Measurements from ENCODE around the gene MDH1B. TPM values are rescaled to one million over a fixed set of nuclear protein-coding genes. Genes with fewer than 3 reads are reported as not detected.

MDH1B gene
- total RNA-seq, 1 experiment from 2014 or later = 2.7 TPM

GRCh38 chr2:206693399-206694137 is 71.6 kb downstream of the MDH1B start:
- CTCF ChIA-PET = no interaction called here
- peak; percentile 72 for TF ChIP-seq CTCF (conservative IDR thresholded peaks at IDR 0.05)
- TF ChIP-seq EZH2 (IDR thresholded peaks at IDR 0.05; ENCODE audit: low read depth) = no peak

GRCh38 chr2:206692971-206693370 is 72.2 kb downstream of the MDH1B start:
- TF ChIP-seq EZH2 (IDR thresholded peaks at IDR 0.05; ENCODE audit: low read depth) (no peak), CTCF (conservative IDR thresholded peaks at IDR 0.05) (no peak)
- Histone ChIP-seq H3K4me2 (no peak overlapping the region), H3K4me3 (no peak overlapping the region), H3K4me1 (replicated peaks; ENCODE audit: insufficient read depth) (no peaks in the 10 kb centered on the region), H2AFZ (no peak overlapping the region), H3K36me3 (ENCODE audit: low read depth) (no peaks in the 10 kb centered on the region), H4K20me1 (ENCODE audit: insufficient read depth) (no peaks in the 10 kb centered on the region), H3K9me3 (ENCODE audit: insufficient read depth, low read depth) (no peaks in the 10 kb centered on the region), H3K9me2 (ENCODE audit: insufficient read depth) (no peaks in the 10 kb centered on the region), H3F3A (ENCODE audit: insufficient read depth, low read depth) (no peaks in the 10 kb centered on the region), H3K27me3 (ENCODE audit: insufficient read depth, low read depth) (no peaks in the 10 kb centered on the region), H3K79me2 (ENCODE audit: low read depth) (no peaks in the 10 kb centered on the region), H3K27ac (no peak overlapping the region)
- intact Hi-C loops (cut with micrococcal nuclease; ENCODE audit: unreplicated experiment) = loop anchor here (1.0 to 10.0 kb wide), 4 partner anchors 74 to 1379 kb away; partner anchors contain the start of genes FASTKD2 and MDH1B
- no peak for DNase-seq
- CTCF ChIA-PET = no interaction called here
- BruUV-seq (replicated peaks) = no TSS peak
- POLR2A ChIA-PET (ENCODE audit: unreplicated experiment) = no interaction called here

More at GRCh38 chr2:206693399-206694137, 71.6 kb downstream of the MDH1B start:
- Histone ChIP-seq H3K9me2 (ENCODE audit: insufficient read depth) (no peaks in the 10 kb centered on the region), H3K4me3 (no peak overlapping the region), H3K27ac (no peak overlapping the region), H2AFZ (no peak overlapping the region), H3K36me3 (ENCODE audit: low read depth) (no peaks in the 10 kb centered on the region), H3K9me3 (ENCODE audit: insufficient read depth, low read depth) (no peaks in the 10 kb centered on the region), H3K4me1 (replicated peaks; ENCODE audit: insufficient read depth) (no peaks in the 10 kb centered on the region), H3K4me2 (no peak overlapping the region), H3F3A (ENCODE audit: insufficient read depth, low read depth) (no peaks in the 10 kb centered on the region), H3K27me3 (ENCODE audit: insufficient read depth, low read depth) (no peaks in the 10 kb centered on the region), H4K20me1 (ENCODE audit: insufficient read depth) (no peaks in the 10 kb centered on the region), H3K79me2 (ENCODE audit: low read depth) (no peaks in the 10 kb centered on the region)
- peak; percentile 14 to 36 for DNase-seq
- no TSS peak for BruUV-seq (replicated peaks)
- POLR2A ChIA-PET (ENCODE audit: unreplicated experiment) = no interaction called here
- intact Hi-C loops (cut with micrococcal nuclease; ENCODE audit: unreplicated experiment) = loop anchor here (1.0 to 10.0 kb wide), 4 partner anchors 74 to 1379 kb away; partner anchors contain the start of genes FASTKD2 and MDH1B

- no TSS peak for BruUV-seq (replicated peaks)
Measured at GRCh38 chr2:206688990-206689389, 76.1 kb downstream of the MDH1B start.

More at GRCh38 chr2:206688990-206689389, 76.1 kb downstream of the MDH1B start:
- no peaks in the 10 kb centered on the region for H3K4me1 ChIP-seq (replicated peaks; ENCODE audit: insufficient read depth)
- H3K9me2 ChIP-seq (ENCODE audit: insufficient read depth) = no peaks in the 10 kb centered on the region
- no peak overlapping the region for H3K4me3 ChIP-seq
- CTCF ChIA-PET = no interaction called here
- intact Hi-C loops (cut with micrococcal nuclease; ENCODE audit: unreplicated experiment) = no loop called here
- no peak for TF ChIP-seq EZH2 (IDR thresholded peaks at IDR 0.05; ENCODE audit: low read depth)
- no peak for TF ChIP-seq CTCF (conservative IDR thresholded peaks at IDR 0.05)
- no peaks in the 10 kb centered on the region for H3F3A ChIP-seq (ENCODE audit: insufficient read depth, low read depth)
- H3K79me2 ChIP-seq (ENCODE audit: low read depth) = no peaks in the 10 kb centered on the region
- H3K9me3 ChIP-seq (ENCODE audit: insufficient read depth, low read depth) = no peaks in the 10 kb centered on the region
- H3K27ac ChIP-seq = no peak overlapping the region
- DNase-seq = no peak
- H3K4me2 ChIP-seq = no peak overlapping the region
- H3K27me3 ChIP-seq (ENCODE audit: insufficient read depth, low read depth) = no peaks in the 10 kb centered on the region
- no peak overlapping the region for H2AFZ ChIP-seq
- H4K20me1 ChIP-seq (ENCODE audit: insufficient read depth) = no peaks in the 10 kb centered on the region
- H3K36me3 ChIP-seq (ENCODE audit: low read depth) = no peaks in the 10 kb centered on the region
- POLR2A ChIA-PET (ENCODE audit: unreplicated experiment) = no interaction called here

Data from PC-9 (cell line).